ENCODE results near the gene ZNF195. TPM values are rescaled to one million over a fixed set of nuclear protein-coding genes. Genes with fewer than 3 reads are reported as not detected.

The ZNF195 gene
- total and polyA plus RNA-seq, 2 donors (not counting 1 experiment from before 2014, with no cell fraction given): 21.3 to 47.3 TPM

- ATAC-seq (ENCODE audit: low read depth) (no peak), DNase-seq (no peak)
- H3K27me3 ChIP-seq (replicated peaks in 1 of 4; ENCODE audit: control extremely low read depth in 1 of 4, control insufficient read depth in 3 of 4, insufficient read depth in 4 of 4, low read length in 3 of 4): peaks cover 0 to 16% (median 4%) of the 10 kb centered on the region in 4 experiments
- no peak overlapping the region for H3K4me2 ChIP-seq (replicated peaks; ENCODE audit: low read depth, low read length, poor library complexity, severe bottlenecking)
- H3K9me3 Mint-ChIP-seq (ENCODE audit: insufficient read depth): peaks cover 6% of the 10 kb centered on the region
- WGBS (ENCODE audit: insufficient coverage): 83% methylated on average over 2 of the region's 6 CpGs
- H3K4me1 ChIP-seq (ENCODE audit: control insufficient read depth in 2 of 2, insufficient read depth in 2 of 2, low read length in 2 of 2): no peaks in the 10 kb centered on the region
- no peak overlapping the region for H2AFZ ChIP-seq (ENCODE audit: insufficient read depth, low read depth, low read length, poor library complexity, severe bottlenecking)
- H3K9ac ChIP-seq (ENCODE audit: low read length): no peak overlapping the region
- no peaks in the 10 kb centered on the region for H4K20me1 ChIP-seq (ENCODE audit: control insufficient read depth, insufficient read depth, low read length, poor library complexity, severe bottlenecking)
- H3K36me3 ChIP-seq (replicated peaks in 1 of 2; ENCODE audit: control extremely low read depth in 1 of 2, control insufficient read depth in 1 of 2, extremely low read depth in 1 of 2, insufficient read depth in 2 of 2, low read length in 1 of 2): no peaks in the 10 kb centered on the region
- no peak overlapping the region for H3K27ac ChIP-seq (ENCODE audit: low read length in 2 of 2)
- peaks cover 0 to 10% (median 0%) of the 10 kb centered on the region in 3 donors for H3K9me3 ChIP-seq (ENCODE audit: control extremely low read depth in 1 of 3, control insufficient read depth in 2 of 3, insufficient read depth in 1 of 3, low read length in 2 of 3)
- TF ChIP-seq EZH2 (IDR thresholded peaks at IDR 0.05; ENCODE audit: borderline replicate concordance, insufficient read depth, low read depth, low read length, poor library complexity, severe bottlenecking): no peak
- TF ChIP-seq CTCF (IDR thresholded peaks at IDR 0.05): no peak
- intact Hi-C loops (cut with micrococcal nuclease): no loop called here
- no peaks in the 10 kb centered on the region for H3K4me1 Mint-ChIP-seq
- ChIA-PET CTCF (no interaction called here), POLR2A (no interaction called here)
- H3K4me3 Mint-ChIP-seq: no peak overlapping the region
- H3K27me3 Mint-ChIP-seq: peaks cover 35% of the 10 kb centered on the region
- no peak overlapping the region for H3K27ac Mint-ChIP-seq
- H3K79me2 ChIP-seq (ENCODE audit: control insufficient read depth, insufficient read depth, low read length): no peaks in the 10 kb centered on the region
- no peak overlapping the region for H3K4me3 ChIP-seq (ENCODE audit: control extremely low read depth in 1 of 5, extremely low read depth in 1 of 5, insufficient read depth in 1 of 5, low read depth in 2 of 5, low read length in 4 of 5)
Observed at GRCh38 chr11:3344327-3345174, 34.4 kb downstream of the ZNF195 start.

GRCh38 chr11:3342709-3343108 is 36.2 kb downstream of the ZNF195 start:
- no peak overlapping the region for H3K4me3 Mint-ChIP-seq
- ChIA-PET CTCF (interaction anchor here (2.0 kb wide), 1 partner anchor 66 kb away, joined by 11 read pairs; no protein-coding TSS in a partner anchor), POLR2A (no interaction called here)
- Histone ChIP-seq H3K9ac (ENCODE audit: low read length) (no peak overlapping the region), H3K9me3 (ENCODE audit: control extremely low read depth in 1 of 3, control insufficient read depth in 2 of 3, insufficient read depth in 1 of 3, low read length in 2 of 3) (peaks cover 0 to 13% (median 0%) of the 10 kb centered on the region in 3 donors), H3K79me2 (ENCODE audit: control insufficient read depth, insufficient read depth, low read length) (no peaks in the 10 kb centered on the region), H3K4me2 (replicated peaks; ENCODE audit: low read depth, low read length, poor library complexity, severe bottlenecking) (no peak overlapping the region), H3K27ac (ENCODE audit: low read length in 2 of 2) (no peak overlapping the region), H3K4me1 (ENCODE audit: control insufficient read depth in 2 of 2, insufficient read depth in 2 of 2, low read length in 2 of 2) (no peaks in the 10 kb centered on the region), H3K36me3 (replicated peaks in 1 of 2; ENCODE audit: control extremely low read depth in 1 of 2, control insufficient read depth in 1 of 2, extremely low read depth in 1 of 2, insufficient read depth in 2 of 2, low read length in 1 of 2) (no peaks in the 10 kb centered on the region), H3K4me3 (ENCODE audit: control extremely low read depth in 1 of 5, extremely low read depth in 1 of 5, insufficient read depth in 1 of 5, low read depth in 2 of 5, low read length in 4 of 5) (no peak overlapping the region), H4K20me1 (ENCODE audit: control insufficient read depth, insufficient read depth, low read length, poor library complexity, severe bottlenecking) (no peaks in the 10 kb centered on the region), H2AFZ (ENCODE audit: insufficient read depth, low read depth, low read length, poor library complexity, severe bottlenecking) (no peak overlapping the region), H3K27me3 (replicated peaks in 1 of 4; ENCODE audit: control extremely low read depth in 1 of 4, control insufficient read depth in 3 of 4, insufficient read depth in 4 of 4, low read length in 3 of 4) (peaks cover 0 to 26% (median 7%) of the 10 kb centered on the region in 4 experiments)
- ATAC-seq (ENCODE audit: low read depth) (no peak), DNase-seq (no peak)
- no peaks in the 10 kb centered on the region for H3K4me1 Mint-ChIP-seq
- H3K27ac Mint-ChIP-seq: no peak overlapping the region
- intact Hi-C loops (cut with micrococcal nuclease): no loop called here
- peaks cover 47% of the 10 kb centered on the region for H3K27me3 Mint-ChIP-seq
- peaks cover 6% of the 10 kb centered on the region for H3K9me3 Mint-ChIP-seq (ENCODE audit: insufficient read depth)
- TF ChIP-seq CTCF (IDR thresholded peaks at IDR 0.05): no peak
- no peak for TF ChIP-seq EZH2 (IDR thresholded peaks at IDR 0.05; ENCODE audit: borderline replicate concordance, insufficient read depth, low read depth, low read length, poor library complexity, severe bottlenecking)
- WGBS (ENCODE audit: insufficient coverage): 88% methylated on average over 2 of the region's 2 CpGs

Measured in B cell (primary cell).